Measurements from ENCODE around the gene WBP2. TPM values are rescaled to one million over a fixed set of nuclear protein-coding genes. Genes with fewer than 3 reads are reported as not detected.
A peak's percentile ranks its signal among the peaks of the same experiment; 100 is the strongest.

WBP2 gene
- total and polyA plus RNA-seq, 8 donors, result 56.0 to 106 (median 67.9) TPM

DNA sequence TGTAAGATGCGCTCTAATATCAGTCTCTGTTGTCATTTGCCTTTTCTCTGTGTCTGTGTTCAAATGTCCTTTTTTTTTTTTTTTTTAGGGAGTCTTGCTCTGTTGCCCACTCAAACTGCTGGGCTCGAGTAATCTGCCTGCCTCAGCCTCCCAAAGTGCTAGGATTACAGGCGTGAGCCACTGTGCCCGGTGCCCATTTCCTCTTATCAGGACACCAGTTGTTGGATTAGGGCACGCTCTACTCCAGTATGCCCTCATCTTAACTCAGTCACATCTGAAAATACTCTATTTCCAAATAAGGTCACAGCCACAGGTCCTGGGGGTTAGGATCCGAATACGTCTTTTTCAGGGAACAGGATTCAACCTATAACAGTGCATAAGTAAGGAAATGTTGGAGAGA lies 25.1 kb upstream of the WBP2 start:
- Histone ChIP-seq H3K4me1 (peaks cover 6 to 18% (median 17%) of the 10 kb centered on the region in 3 donors), H3K4me3 (no peak overlapping the region), H3K27ac (no peak overlapping the region), H3K9me3 (no peaks in the 10 kb centered on the region), H3K27me3 (no peaks in the 10 kb centered on the region), H3K36me3 (no peaks in the 10 kb centered on the region)
- no peak for ATAC-seq
- FAIRE-seq, result no peak
- TF ChIP-seq, protein P1, sequence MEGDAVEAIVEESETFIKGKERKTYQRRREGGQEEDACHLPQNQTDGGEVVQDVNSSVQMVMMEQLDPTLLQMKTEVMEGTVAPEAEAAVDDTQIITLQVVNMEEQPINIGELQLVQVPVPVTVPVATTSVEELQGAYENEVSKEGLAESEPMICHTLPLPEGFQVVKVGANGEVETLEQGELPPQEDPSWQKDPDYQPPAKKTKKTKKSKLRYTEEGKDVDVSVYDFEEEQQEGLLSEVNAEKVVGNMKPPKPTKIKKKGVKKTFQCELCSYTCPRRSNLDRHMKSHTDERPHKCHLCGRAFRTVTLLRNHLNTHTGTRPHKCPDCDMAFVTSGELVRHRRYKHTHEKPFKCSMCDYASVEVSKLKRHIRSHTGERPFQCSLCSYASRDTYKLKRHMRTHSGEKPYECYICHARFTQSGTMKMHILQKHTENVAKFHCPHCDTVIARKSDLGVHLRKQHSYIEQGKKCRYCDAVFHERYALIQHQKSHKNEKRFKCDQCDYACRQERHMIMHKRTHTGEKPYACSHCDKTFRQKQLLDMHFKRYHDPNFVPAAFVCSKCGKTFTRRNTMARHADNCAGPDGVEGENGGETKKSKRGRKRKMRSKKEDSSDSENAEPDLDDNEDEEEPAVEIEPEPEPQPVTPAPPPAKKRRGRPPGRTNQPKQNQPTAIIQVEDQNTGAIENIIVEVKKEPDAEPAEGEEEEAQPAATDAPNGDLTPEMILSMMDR (IDR thresholded peaks at IDR 0.05), result no peak
- WGBS, 2 donors, result 73 to 83% methylated on average over 7 of the region's 7 CpGs
- no peak for DNase-seq
- intact Hi-C loops (cut with DNase I), result no loop called here

DNA sequence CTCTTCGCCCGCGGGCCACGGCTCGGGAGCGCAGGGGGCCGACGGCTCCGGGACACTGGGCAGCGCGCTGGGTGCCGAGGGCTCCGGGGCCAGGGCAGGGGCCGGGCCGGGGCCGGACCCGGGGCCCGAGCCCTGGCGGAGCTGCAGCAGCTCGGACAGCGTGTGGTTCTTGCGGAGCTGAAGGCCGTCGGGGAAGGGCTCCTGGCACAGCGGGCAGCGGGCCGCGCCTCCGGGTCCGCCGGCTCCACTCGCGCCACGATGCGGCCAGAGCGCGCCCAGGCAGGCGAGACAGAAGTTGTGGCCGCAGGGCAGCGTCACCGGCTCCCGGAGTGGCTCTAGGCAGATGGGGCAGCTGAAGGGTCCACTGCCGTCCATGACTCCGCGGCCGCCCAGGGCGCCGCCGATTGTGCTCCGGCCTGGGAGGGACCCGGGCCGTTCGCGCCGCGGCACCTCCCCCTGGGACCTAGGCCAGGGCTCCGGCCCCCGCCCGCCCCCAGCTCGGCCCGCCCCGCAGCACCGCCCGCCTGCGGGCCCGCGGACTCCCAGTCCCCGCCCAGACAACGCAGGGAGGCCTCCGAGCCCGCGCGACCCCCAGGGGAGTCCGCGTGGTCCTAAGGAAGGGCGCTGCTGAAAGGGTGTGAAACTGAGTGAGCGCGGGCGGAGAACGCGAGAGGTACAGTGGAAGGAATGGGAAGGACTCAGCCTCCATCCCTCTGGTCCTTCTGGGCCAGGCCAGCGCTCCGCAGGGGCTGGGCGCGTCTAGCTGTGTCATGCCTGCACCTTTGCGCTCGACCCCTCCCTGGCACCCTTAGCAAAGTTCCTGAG lies 23.3 kb upstream of the WBP2 start, which contains the start of gene TRIM47:
Gene TRIM47 (minus strand): TSS at position 408 of the 825 bp plus-strand sequence. CDS start 33 bp downstream, at position 375.
- Histone ChIP-seq H3K36me3 (no peaks in the 10 kb centered on the region), H3K4me1 (peaks cover 6 to 19% (median 18%) of the 10 kb centered on the region in 3 donors), H3K4me3 (peak within 1 kb of the TSS; percentile 34 to 75 (median 54)), H3K27ac (peak within 1 kb of the TSS; percentile 75 to 98 (median 86)), H3K9me3 (no peaks in the 10 kb centered on the region), H3K27me3 (no peaks in the 10 kb centered on the region)
- intact Hi-C loops (cut with DNase I), result no loop called here
- WGBS, 2 donors, result 1% methylated on average over 39 to 87 of the region's 87 CpGs
- FAIRE-seq (no peak), DNase-seq (peak; percentile 55 to 87 (median 72)), ATAC-seq (peak; percentile 19 to 59 (median 42))
- TF ChIP-seq, protein P1 (IDR thresholded peaks at IDR 0.05), result peak in 1 of 4 donors; percentile 6

DNA sequence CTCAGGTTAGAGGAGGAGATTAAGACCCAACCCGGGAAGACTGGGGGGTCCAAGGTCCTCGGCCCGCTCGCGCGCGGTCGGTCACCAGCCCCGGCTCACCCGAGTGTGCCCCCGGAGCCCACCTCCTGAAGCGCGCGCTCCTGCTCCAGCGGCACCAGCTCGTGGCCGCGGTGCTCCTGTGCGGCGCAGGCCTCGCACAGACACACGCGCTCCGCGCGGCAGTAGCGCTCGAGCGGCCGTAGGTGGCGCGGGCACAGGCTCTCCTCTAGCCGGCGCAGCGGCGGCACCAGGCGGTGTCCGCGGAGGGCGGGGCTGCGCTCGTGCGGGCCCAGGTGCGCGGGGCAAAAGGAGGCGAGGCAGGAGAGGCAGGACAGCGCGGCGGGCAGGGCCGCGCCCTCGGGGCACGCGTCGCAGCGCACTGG lies 22.6 kb upstream of the WBP2 start:
- TF ChIP-seq, protein P1 (IDR thresholded peaks at IDR 0.05), result peak; percentile 20 to 38 (median 28)
- Histone ChIP-seq H3K36me3 (no peaks in the 10 kb centered on the region), H3K4me1 (peaks cover 6 to 26% (median 21%) of the 10 kb centered on the region in 3 donors), H3K27me3 (no peaks in the 10 kb centered on the region), H3K4me3 (peak overlapping the region; percentile 34 to 75 (median 54)), H3K27ac (peak overlapping the region; percentile 75 to 98 (median 86)), H3K9me3 (no peaks in the 10 kb centered on the region)
- WGBS, 2 donors, result 1% methylated on average over 44 to 56 of the region's 56 CpGs
- DNase-seq (peak; percentile 68 to 91 (median 81)), FAIRE-seq (no peak), ATAC-seq (peak; percentile 49 to 80 (median 70))
- intact Hi-C loops (cut with DNase I), result no loop called here

DNA sequence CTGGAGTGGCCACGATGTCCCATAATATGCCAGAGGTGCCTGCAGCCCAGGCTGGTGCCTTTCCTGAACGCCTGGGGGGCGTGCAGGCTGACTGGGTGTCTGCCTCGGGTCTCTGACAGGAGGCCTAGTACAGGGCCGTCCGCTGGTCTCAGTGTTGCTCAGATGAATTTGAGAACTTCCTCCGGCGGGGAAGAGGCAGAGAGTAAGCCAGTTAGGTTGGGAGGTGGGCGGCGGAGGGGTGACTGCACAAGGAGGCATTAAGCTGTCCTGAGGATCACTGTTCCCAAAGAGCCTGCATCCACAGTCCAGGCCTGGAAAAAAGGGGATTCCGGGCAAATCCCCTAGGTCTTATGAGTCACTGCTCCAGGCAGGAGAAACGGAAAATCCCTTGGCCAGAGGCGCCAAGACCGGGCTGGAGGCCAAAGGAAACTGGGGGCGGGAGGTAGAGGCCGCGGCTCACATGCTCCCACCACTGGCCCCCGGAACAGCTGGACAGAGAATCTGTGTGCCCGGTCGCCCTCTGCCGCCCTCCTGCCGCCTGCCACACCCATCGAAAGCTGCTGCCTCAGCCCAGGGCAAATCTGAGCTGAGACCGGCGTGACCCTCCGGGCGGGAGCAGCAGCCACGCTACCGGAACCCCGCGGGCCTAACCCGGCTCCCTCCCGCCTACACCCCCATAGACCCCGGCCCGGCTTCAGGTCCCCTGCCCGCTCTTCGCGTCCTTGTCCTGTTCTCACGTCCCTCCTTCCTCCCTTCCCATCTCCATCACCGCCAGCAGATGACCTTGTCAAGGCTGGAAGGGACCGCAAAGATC lies 22.0 kb upstream of the WBP2 start:
- H3K4me3 ChIP-seq, result peak overlapping the region; percentile 34 to 75 (median 54)
- H3K4me1 ChIP-seq, result peaks cover 6 to 29% (median 27%) of the 10 kb centered on the region in 3 donors
- H3K9me3 ChIP-seq, result no peaks in the 10 kb centered on the region
- no peaks in the 10 kb centered on the region for H3K36me3 ChIP-seq
- H3K27ac ChIP-seq, result peak overlapping the region; percentile 75 to 98 (median 86)
- FAIRE-seq, result no peak
- DNase-seq, result peak; percentile 86 to 94 (median 90)
- intact Hi-C loops (cut with DNase I), result no loop called here
- peak; percentile 48 to 70 (median 56) for ATAC-seq
- WGBS, 2 donors, result 16 to 17% methylated on average over 41 of the region's 41 CpGs
- no peaks in the 10 kb centered on the region for H3K27me3 ChIP-seq
- TF ChIP-seq, protein P1 (IDR thresholded peaks at IDR 0.05), result no peak

All from pancreas (tissue), 10 donors.